Cardiac muscle cell (in vitro differentiated cells and primary cell): ENCODE results near the gene SASH1. TPM values are rescaled to one million over a fixed set of nuclear protein-coding genes. Genes with fewer than 3 reads are reported as not detected.

Experiments used
- DNase-seq, 2 donors: peaks; one replicate each; pipeline versions ENCODE4 v3.0.0 to v3.0.0-alpha.2; 2010 to 2017; ENCODE audit warnings: low read depth in 1 of 2, low spot score in 1 of 2
- H3K27ac ChIP-seq: fragments of 200-600 bp; sonication (generic); 2 replicates; pipeline ENCODE4 v1.5.1; 2016
- H3K27me3 ChIP-seq: fragments of 200-600 bp; sonication (generic); 2 replicates; pipeline ENCODE4 v1.6.0; 2016; ENCODE audit warnings: control low read depth
- H3K36me3 ChIP-seq: fragments of 200-600 bp; sonication (generic); 2 replicates; pipeline ENCODE4 v1.5.1; 2016; ENCODE audit warnings: control low read depth
- H3K4me1 ChIP-seq: fragments of 200-600 bp; sonication (generic); 2 replicates; pipeline ENCODE4 v1.8.1; 2017; ENCODE audit warnings: low read depth, mild to moderate bottlenecking, mixed run types
- H3K4me3 ChIP-seq: fragments of 200-600 bp; sonication (generic); 2 replicates; pipeline ENCODE4 v1.5.1; 2016; ENCODE audit warnings: mild to moderate bottlenecking
- H3K9me3 ChIP-seq: fragments of 200-600 bp; sonication (generic); 2 replicates; pipeline ENCODE4 v1.5.1; 2017; ENCODE audit warnings: low read depth, mild to moderate bottlenecking, control low read depth
- CTCF ChIP-seq: IDR thresholded peaks from 2 replicates; pipeline ENCODE4 v1.5.1; 2012; ENCODE audit warnings: low read depth, mild to moderate bottlenecking, low read length
- polyA plus RNA-seq: library from polyadenylated mRNA; unstranded; fragments of >200 nt; fragmentation: Nextera tagmentation; extraction: Ambion mirVana; gene quantifications from 2 replicates; pipeline ENCODE4 v1.2.1, GENCODE V29; 2016
- total RNA-seq: library from RNA; depleted of rRNA; stranded (reverse); fragments of >200 nt; gene quantifications from 2 replicates; pipeline ENCODE4 v1.2.3, GENCODE V29; 2016

The SASH1 gene
- total and polyA plus RNA-seq, 2 experiments from 2014 or later: 7.2 to 17.1 TPM

GRCh38 chr6:148438632-148439031 is 96.0 kb downstream of the SASH1 start:
- DNase-seq: peak in 1 of 2 donors; percentile 80
- H3K27me3 ChIP-seq: no peaks in the 10 kb centered on the region
- H3K9me3 ChIP-seq: no peaks in the 10 kb centered on the region
- H3K27ac ChIP-seq: no peak overlapping the region
- no peak overlapping the region for H3K4me3 ChIP-seq
- no peak for TF ChIP-seq CTCF
- H3K4me1 ChIP-seq: no peaks in the 10 kb centered on the region
- H3K36me3 ChIP-seq: no peaks in the 10 kb centered on the region

GRCh38 chr6:148440016-148440415 is 97.4 kb downstream of the SASH1 start:
- H3K9me3 ChIP-seq: no peaks in the 10 kb centered on the region
- H3K27me3 ChIP-seq: no peaks in the 10 kb centered on the region
- H3K4me1 ChIP-seq: no peaks in the 10 kb centered on the region
- no peak overlapping the region for H3K27ac ChIP-seq
- no peak for TF ChIP-seq CTCF
- no peaks in the 10 kb centered on the region for H3K36me3 ChIP-seq
- DNase-seq: no peak
- H3K4me3 ChIP-seq: no peak overlapping the region

GRCh38 chr6:148440877-148441453 is 98.3 kb downstream of the SASH1 start:
- Histone ChIP-seq H3K27me3 (no peaks in the 10 kb centered on the region), H3K27ac (no peak overlapping the region), H3K4me3 (no peak overlapping the region), H3K9me3 (no peaks in the 10 kb centered on the region), H3K4me1 (no peaks in the 10 kb centered on the region), H3K36me3 (no peaks in the 10 kb centered on the region)
- TF ChIP-seq CTCF: no peak
- peak; percentile 76 to 98 for DNase-seq

- H3K27me3 ChIP-seq: no peaks in the 10 kb centered on the region
- no peak overlapping the region for H3K4me3 ChIP-seq
- no peak for TF ChIP-seq CTCF
- peak in 1 of 2 donors; percentile 74 for DNase-seq
- H3K9me3 ChIP-seq: no peaks in the 10 kb centered on the region
- no peaks in the 10 kb centered on the region for H3K4me1 ChIP-seq
- H3K36me3 ChIP-seq: no peaks in the 10 kb centered on the region
- no peak overlapping the region for H3K27ac ChIP-seq
These were observed 98.8 kb downstream of the SASH1 start for GRCh38 chr6:148441454-148441911.

- DNase-seq: no peak
- H3K27ac ChIP-seq: no peak overlapping the region
- TF ChIP-seq CTCF: no peak
These were observed 101.3 kb downstream of the SASH1 start for GRCh38 chr6:148443798-148444560.

More at GRCh38 chr6:148443798-148444560, 101.3 kb downstream of the SASH1 start:
- H3K9me3 ChIP-seq: no peaks in the 10 kb centered on the region
- H3K36me3 ChIP-seq: no peaks in the 10 kb centered on the region
- H3K4me3 ChIP-seq: no peak overlapping the region
- peaks cover 5% of the 10 kb centered on the region for H3K4me1 ChIP-seq
- no peaks in the 10 kb centered on the region for H3K27me3 ChIP-seq
